Muscle of leg (tissue), 11 donors: ENCODE results near the gene PRMT3. TPM values are rescaled to one million over a fixed set of nuclear protein-coding genes. Genes with fewer than 3 reads are reported as not detected.
"Not testable (repeated sequence)": the region's sequence is repeated elsewhere in the genome, so short reads cannot be mapped to it uniquely, and the experiment has no call there.

Experiments
- DNase-seq: peaks from one replicate; pipeline ENCODE4 v3.0.0; 2013
- H3K27ac ChIP-seq: one replicate; pipeline ENCODE4 v1.5.1; 2013; ENCODE audit warnings: mild to moderate bottlenecking, low read length, control low read depth
- H3K27me3 ChIP-seq: one replicate; pipeline ENCODE4 v1.6.1; 2013; ENCODE audit warnings: low read length; ENCODE audit not compliant: control insufficient read depth, insufficient read depth
- H3K36me3 ChIP-seq: one replicate; pipeline ENCODE4 v1.6.1; 2013; ENCODE audit warnings: low read length; ENCODE audit not compliant: control insufficient read depth, insufficient read depth
- H3K4me1 ChIP-seq: one replicate; pipeline ENCODE4 v1.6.1; 2013; ENCODE audit warnings: low read length; ENCODE audit not compliant: control insufficient read depth, insufficient read depth
- H3K4me3 ChIP-seq: one replicate; pipeline ENCODE4 v1.5.1; 2013; ENCODE audit warnings: low read length, control low read depth
- H3K9me3 ChIP-seq: replicated peaks from 2 replicates; pipeline ENCODE4 v1.6.1; 2013; ENCODE audit warnings: low read depth, low read length; ENCODE audit not compliant: control insufficient read depth
- WGBS: methylation state at CpG from one replicate; pipeline ENCODE4 v1.1.5; 2013; ENCODE audit warnings: missing lambda C conversion rate; ENCODE audit not compliant: insufficient coverage; 5-methylcytosine and 5-hydroxymethylcytosine counted together
- polyA plus RNA-seq, 8 donors: library from polyadenylated mRNA; unstranded; fragments of 120-200 nt; gene quantifications; one replicate each; pipeline versions ENCODE4 v1.2.1 to v1.2.3, GENCODE V29; 2013; ENCODE audit warnings: inconsistent platforms in 1 of 8, low replicate concordance in 1 of 8; ENCODE audit not compliant: insufficient read length in 8 of 8, insufficient read depth in 1 of 8
- total RNA-seq: library from RNA; stranded (reverse); fragments of 120-200 nt; gene quantifications from one replicate; pipeline ENCODE4 v1.2.4, GENCODE V29; 2013

The PRMT3 gene
- total and polyA plus RNA-seq, 9 donors, result 8.9 to 12.1 (median 11.0) TPM

DNA sequence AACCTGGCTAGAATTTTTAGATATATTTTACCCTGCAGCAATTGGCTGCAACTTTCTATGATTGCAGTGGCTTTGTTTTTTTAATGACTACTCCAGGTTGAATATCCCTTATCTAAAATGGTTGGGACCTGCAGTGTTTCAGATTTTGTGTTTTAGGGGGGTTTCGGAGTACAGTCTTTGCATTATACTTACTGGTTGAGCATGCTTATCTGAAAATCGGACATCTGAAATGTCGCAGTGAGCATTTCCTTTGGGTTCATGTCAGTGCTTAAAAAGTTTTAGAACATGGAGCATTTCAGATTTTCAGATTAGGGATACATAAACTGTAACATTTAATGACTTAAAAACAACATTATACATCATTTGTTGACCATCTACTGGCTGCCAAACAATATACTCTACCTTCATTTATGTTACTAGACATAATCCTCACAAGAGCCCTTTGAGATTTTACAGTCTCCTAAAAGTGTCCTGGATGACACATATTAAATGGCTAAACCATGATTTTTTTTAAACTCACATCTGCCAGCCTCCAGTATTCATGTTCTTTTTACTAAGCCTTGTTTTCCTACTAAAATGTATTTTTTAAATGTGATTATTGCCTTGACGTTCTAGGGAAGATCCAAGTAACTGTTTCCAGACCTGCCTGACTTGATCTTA, 66.3 kb downstream of the PRMT3 start:
- H3K36me3 ChIP-seq, result no peaks in the 10 kb centered on the region
- no peak overlapping the region for H3K27ac ChIP-seq
- WGBS, result 100% methylated on average over 1 of the region's 4 CpGs
- no peak for DNase-seq
- H3K4me1 ChIP-seq, result no peaks in the 10 kb centered on the region
- H3K27me3 ChIP-seq, result no peaks in the 10 kb centered on the region
- no peaks in the 10 kb centered on the region for H3K9me3 ChIP-seq
- no peak overlapping the region for H3K4me3 ChIP-seq

DNA sequence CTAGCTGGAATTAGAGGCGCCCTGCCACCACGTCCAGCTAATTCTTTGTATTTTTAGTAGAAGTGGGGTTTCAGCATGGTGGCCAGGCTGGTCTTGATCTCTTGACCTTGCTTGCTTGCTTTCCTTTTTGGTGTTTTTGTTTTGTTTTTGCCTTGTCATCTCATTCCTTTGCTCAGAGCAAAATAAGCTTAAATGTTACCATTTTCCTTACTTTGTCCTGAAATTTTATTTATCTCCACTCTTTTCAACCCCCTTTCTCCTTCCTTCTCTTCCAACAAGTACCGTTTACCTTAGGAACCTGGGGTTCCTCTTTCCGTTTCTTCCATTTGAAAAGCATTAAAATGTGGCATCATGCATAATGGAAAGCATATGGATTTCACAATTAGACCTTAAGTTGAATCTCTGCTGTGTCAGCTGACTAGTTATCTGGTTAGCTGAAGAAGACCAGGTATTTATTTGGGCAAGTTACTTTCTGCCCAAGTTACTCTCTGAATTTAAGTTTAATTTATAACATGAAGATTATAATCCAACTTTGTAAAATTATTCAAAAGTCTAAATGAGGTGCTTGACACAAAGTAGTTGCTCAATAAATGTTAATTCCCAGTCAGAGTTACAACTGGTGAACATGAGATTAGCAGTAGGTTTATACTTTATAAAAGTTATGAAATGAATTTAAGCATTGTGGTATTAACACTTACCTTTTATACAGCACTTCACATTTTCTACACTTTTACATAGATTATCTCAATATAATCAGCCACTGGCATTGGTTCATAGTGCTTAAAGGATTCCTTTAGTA, 69.7 kb downstream of the PRMT3 start:
- Histone ChIP-seq H3K9me3 (no peaks in the 10 kb centered on the region), H3K36me3 (no peaks in the 10 kb centered on the region), H3K27me3 (no peaks in the 10 kb centered on the region), H3K4me3 (no peak overlapping the region), H3K4me1 (no peaks in the 10 kb centered on the region), H3K27ac (no peak overlapping the region)
- DNase-seq, result no peak
- WGBS, result 100% methylated on average over 1 of the region's 4 CpGs

DNA sequence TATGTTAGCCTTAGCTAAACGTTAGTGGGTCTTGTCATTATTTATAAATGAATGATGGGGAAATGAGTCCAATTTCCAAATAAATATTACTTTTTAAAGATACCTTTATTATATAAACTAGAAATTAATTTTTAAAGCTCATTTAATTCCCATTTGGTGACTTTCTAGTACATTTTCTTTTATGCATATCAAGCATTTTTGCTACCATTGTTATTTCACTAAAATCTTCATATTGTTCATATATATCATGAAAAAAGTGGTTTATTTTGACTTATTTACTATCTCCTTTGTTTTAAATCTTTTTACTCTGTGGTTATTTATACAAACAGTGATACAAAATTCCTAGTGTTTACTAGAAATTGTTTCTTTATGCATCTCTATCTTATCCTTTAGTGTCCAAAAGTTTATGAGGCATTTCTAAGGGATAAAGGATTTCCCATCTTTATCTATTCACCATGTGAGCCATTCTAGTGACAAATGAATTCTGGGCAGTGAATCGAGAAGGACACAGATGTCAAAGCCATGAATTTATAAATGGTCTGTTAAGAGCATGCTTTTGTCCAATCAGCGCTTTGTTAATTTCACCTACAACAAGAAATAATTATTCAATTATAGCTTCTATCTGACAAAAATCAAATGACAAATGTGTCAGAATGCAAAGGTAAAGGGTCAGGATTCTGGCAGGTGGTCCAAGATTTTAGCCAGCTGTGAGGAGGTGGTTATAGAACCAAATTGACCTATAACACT, 70.6 kb downstream of the PRMT3 start:
- Histone ChIP-seq H3K36me3 (no peaks in the 10 kb centered on the region), H3K4me1 (no peaks in the 10 kb centered on the region), H3K4me3 (no peak overlapping the region), H3K27me3 (no peaks in the 10 kb centered on the region), H3K27ac (no peak overlapping the region), H3K9me3 (no peaks in the 10 kb centered on the region)
- no CpG with 5 or more reads among the region's 3 CpGs for WGBS
- no peak for DNase-seq

DNA sequence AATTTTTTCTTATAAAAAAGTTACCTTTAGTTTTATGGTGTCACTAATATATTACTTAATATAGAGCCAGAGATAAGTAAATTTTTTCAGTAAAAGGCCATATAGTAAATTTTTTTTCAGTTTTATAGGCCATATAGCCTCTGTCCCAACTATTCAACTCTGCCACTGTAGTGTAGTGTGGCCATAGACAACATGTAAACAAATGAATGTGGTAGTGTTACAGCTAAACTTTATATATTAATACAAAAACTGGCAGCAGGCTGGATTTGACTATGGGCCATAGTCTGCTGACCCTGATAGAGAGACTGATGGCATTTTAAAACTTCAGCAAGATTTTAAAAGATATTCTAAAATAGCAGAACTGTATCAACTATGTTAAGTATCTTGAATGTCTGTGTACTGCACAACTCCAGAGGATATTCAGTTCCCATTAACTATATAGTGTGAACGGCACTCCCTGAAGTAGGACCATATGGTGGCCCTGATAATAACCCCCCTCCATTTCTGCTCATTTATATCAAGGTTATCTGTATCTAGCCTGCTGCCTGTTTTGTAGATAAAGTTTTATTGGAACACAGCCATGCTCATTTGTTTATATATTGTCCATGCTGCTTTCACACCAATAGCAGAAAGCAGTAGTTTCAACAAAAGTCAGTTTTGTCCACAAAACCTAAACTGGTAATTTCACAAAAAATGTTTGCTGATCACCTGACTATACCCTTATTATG, 71.6 kb downstream of the PRMT3 start:
- DNase-seq, result no peak
- no peak overlapping the region for H3K4me3 ChIP-seq
- H3K27me3 ChIP-seq, result no peaks in the 10 kb centered on the region
- no peaks in the 10 kb centered on the region for H3K4me1 ChIP-seq
- no CpG with 5 or more reads among the region's 1 CpG for WGBS
- H3K27ac ChIP-seq, result no peak overlapping the region
- H3K36me3 ChIP-seq, result no peaks in the 10 kb centered on the region
- no peaks in the 10 kb centered on the region for H3K9me3 ChIP-seq

DNA sequence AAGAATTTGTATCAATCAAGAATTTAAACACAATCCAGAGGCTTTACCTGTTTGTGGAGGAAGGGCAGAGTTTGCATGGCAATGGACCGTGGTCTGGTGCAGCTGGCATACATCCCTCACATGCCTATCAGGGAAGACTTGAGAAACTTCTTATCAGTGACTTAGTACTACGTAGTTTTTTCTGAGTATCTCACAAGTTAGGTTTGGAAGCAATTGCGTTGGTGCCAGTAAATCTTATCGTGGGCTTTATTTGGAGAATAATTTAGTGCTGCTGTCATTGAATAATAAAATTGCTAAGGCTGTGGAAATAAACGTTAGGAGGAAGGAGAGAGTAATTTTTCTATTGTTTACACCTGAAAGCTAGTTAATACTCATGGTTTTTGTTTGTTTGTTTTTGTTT, 72.3 kb downstream of the PRMT3 start:
- Histone ChIP-seq H3K4me3 (no peak overlapping the region), H3K9me3 (no peaks in the 10 kb centered on the region), H3K36me3 (no peaks in the 10 kb centered on the region), H3K27ac (no peak overlapping the region), H3K4me1 (no peaks in the 10 kb centered on the region), H3K27me3 (no peaks in the 10 kb centered on the region)
- no peak for DNase-seq
- WGBS, result 89% methylated on average over 2 of the region's 5 CpGs

DNA sequence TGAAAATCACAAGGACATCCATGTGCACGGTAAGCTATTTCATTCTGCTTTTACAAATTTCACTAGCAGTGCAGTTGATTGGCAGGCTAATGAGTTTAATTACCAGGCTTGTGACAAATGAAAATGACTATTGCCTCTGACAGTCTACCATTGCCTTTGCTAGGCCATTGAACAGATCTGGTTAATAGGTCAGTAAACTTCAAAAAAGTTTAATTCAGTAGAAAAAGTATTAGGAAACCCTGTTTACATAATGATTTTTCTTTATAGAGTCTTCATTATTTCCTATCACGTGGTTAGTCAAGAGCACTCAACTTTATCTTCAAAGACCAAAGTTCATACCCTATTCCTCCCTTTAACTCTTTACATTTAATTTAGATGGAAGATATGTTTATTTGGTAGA, 77.0 kb downstream of the PRMT3 start:
- Histone ChIP-seq H3K27ac (no peak overlapping the region), H3K4me1 (no peaks in the 10 kb centered on the region), H3K27me3 (no peaks in the 10 kb centered on the region), H3K9me3 (no peaks in the 10 kb centered on the region), H3K36me3 (no peaks in the 10 kb centered on the region), H3K4me3 (no peak overlapping the region)
- WGBS, result no CpG with 5 or more reads among the region's 2 CpGs
- no peak for DNase-seq

DNA sequence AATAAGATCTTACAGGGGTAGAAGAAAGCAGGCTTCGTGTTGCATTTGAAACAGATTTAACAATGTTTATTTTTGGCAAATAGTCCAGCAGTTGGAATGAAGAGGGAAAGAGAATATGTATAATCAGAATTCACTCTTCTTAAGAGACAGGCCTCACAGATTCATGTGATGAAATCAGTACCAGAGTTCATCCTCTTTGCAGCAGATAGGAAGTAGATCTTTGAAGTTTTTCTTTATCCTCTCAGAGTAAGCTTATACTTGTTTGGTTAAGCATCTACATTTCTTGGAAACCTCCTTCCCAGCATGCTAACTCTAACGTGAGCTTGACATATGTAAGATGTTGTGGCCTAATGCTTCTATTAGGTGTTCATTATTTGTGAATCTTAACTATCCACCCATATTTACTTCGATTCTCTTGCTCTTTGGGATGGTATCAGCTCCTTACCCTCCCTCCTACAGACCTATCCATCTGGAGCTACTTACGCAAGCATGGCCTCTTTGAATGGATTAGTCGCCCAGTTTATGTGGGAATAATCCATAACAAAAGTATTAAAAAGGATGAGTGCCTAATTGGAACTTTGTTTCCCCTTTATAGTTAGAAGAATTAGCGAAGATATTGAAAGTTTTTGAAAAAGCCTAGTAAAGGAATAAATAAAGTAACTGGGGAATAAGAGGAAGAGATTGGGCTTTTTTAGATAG, 80.1 kb downstream of the PRMT3 start:
- no peak overlapping the region for H3K27ac ChIP-seq
- no peaks in the 10 kb centered on the region for H3K27me3 ChIP-seq
- no peaks in the 10 kb centered on the region for H3K9me3 ChIP-seq
- H3K4me1 ChIP-seq, result no peaks in the 10 kb centered on the region
- H3K4me3 ChIP-seq, result no peak overlapping the region
- peak; percentile 7 for DNase-seq
- WGBS, result no CpG with 5 or more reads among the region's 6 CpGs
- H3K36me3 ChIP-seq, result no peaks in the 10 kb centered on the region

DNA sequence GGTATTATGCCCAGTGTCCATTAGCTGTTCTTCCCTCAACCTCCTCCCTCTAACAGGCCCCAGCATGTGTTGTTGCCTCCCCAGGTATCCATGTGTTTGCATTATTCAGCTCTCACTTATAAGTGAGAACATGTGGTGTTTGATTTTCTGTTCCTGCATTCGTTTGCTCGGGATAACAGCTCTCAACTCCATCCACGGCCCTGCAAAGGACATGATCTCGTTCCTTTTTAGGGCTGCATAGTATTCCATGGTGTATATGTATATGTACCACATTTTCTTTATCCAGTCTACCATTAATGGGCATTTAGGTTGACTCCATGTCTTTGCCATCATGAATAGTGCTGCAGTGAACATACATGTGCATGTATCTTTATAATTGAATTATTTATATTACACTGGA, 82.8 kb downstream of the PRMT3 start:
- Histone ChIP-seq H3K27ac (no peak overlapping the region), H3K4me3 (no peak overlapping the region), H3K4me1 (no peaks in the 10 kb centered on the region), H3K9me3 (no peaks in the 10 kb centered on the region), H3K27me3 (no peaks in the 10 kb centered on the region), H3K36me3 (no peaks in the 10 kb centered on the region)
- no CpG with 5 or more reads among the region's 4 CpGs for WGBS
- no peak for DNase-seq

DNA sequence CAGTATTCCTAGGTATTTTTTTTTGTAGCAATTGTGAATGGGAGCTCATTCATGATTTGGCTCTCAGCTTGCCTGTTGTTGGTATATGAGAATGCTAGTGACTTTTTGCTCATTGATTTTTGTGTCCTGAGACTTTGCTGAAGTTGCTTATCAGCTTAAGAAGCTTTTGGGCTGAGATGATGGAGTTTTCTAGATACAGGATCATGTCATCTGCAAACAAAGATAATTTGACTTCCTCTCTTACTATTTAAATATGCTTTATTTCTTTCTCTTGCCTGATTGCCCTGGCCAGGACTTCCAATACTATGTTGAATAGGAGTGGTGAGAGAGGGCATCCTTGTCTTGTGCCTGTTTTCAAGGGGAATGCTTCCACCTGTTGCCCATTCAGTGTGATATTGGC, 84.4 kb downstream of the PRMT3 start:
- not testable (repeated sequence) for H3K27ac ChIP-seq, H3K4me3 ChIP-seq, H3K27me3 ChIP-seq, H3K9me3 ChIP-seq, DNase-seq, H3K36me3 ChIP-seq, H3K4me1 ChIP-seq
